Neuronal stem cell (in vitro differentiated cells): ENCODE results near the gene ASCL2.

ENCODE experiments used
- DNase-seq: peaks from one replicate; pipeline ENCODE4 v3.0.0-alpha.2; 2013; ENCODE audit warnings: low spot score
- H2AFZ ChIP-seq: one replicate; pipeline ENCODE4 v1.6.1; 2013; ENCODE audit warnings: mild to moderate bottlenecking, low read length, inconsistent platforms
- H2AK5ac ChIP-seq: 2 replicates; pipeline ENCODE4 v1.6.1; 2013; ENCODE audit warnings: low read depth, mild to moderate bottlenecking, inconsistent platforms, low read length, moderate library complexity, mixed read lengths
- H2BK120ac ChIP-seq: 2 replicates; pipeline ENCODE4 v1.6.1; 2013; ENCODE audit warnings: low read depth, mild to moderate bottlenecking, inconsistent platforms, low read length, moderate library complexity, mixed read lengths
- H2BK12ac ChIP-seq: one replicate; pipeline ENCODE4 v1.6.1; 2013; ENCODE audit warnings: low read length, inconsistent platforms
- H2BK15ac ChIP-seq: 2 replicates; pipeline ENCODE4 v1.6.1; 2013; ENCODE audit warnings: mild to moderate bottlenecking, low read length, inconsistent platforms, mixed read lengths
- H2BK5ac ChIP-seq: one replicate; pipeline ENCODE4 v1.6.1; 2013; ENCODE audit warnings: inconsistent platforms, mild to moderate bottlenecking, low read length, moderate library complexity
- H3K14ac ChIP-seq: one replicate; pipeline ENCODE4 v1.6.1; 2013; ENCODE audit warnings: low read length, inconsistent platforms
- H3K18ac ChIP-seq: 2 replicates; pipeline ENCODE4 v1.6.1; 2013; ENCODE audit warnings: low read length, inconsistent platforms
- H3K23ac ChIP-seq: 2 replicates; pipeline ENCODE4 v1.6.1; 2013; ENCODE audit warnings: low read depth, mild to moderate bottlenecking, mixed read lengths, low read length, inconsistent platforms; ENCODE audit not compliant: poor library complexity
- H3K27ac ChIP-seq: replicated peaks from 3 replicates; pipeline ENCODE4 v1.5.1; 2013; ENCODE audit warnings: low read length, inconsistent platforms
- H3K27me3 ChIP-seq, 3 experiments: 2 replicates each; pipeline ENCODE4 v1.6.1; 2013; ENCODE audit warnings: low read length in 3 of 3, mild to moderate bottlenecking in 2 of 3, inconsistent platforms in 1 of 3, low read depth in 1 of 3, mixed read lengths in 1 of 3, moderate library complexity in 1 of 3; ENCODE audit not compliant: control insufficient read depth in 3 of 3, insufficient read depth in 3 of 3
- H3K36me3 ChIP-seq, 2 donors: replicated peaks in 1 of 2; 2 replicates each; pipeline ENCODE4 v1.6.1; 2013; ENCODE audit warnings: low read length in 2 of 2; ENCODE audit not compliant: control insufficient read depth in 2 of 2, insufficient read depth in 2 of 2
- H3K4ac ChIP-seq: 2 replicates; pipeline ENCODE4 v1.6.1; 2013; ENCODE audit warnings: inconsistent platforms, mild to moderate bottlenecking, low read length, moderate library complexity
- H3K4me1 ChIP-seq, 2 donors: 1 replicate in 1 of 2; 2 replicates in 1 of 2; pipeline ENCODE4 v1.6.1; 2013; ENCODE audit warnings: low read length in 2 of 2, low read depth in 1 of 2; ENCODE audit not compliant: control insufficient read depth in 2 of 2, insufficient read depth in 1 of 2
- H3K4me2 ChIP-seq: one replicate; pipeline ENCODE4 v1.6.1; 2013; ENCODE audit warnings: mild to moderate bottlenecking, low read length, inconsistent platforms; ENCODE audit not compliant: insufficient read depth, poor library complexity, severe bottlenecking
- H3K4me3 ChIP-seq, 2 donors: 2 replicates each; pipeline ENCODE4 v1.5.1; 2013; ENCODE audit warnings: low read length in 2 of 2, mild to moderate bottlenecking in 2 of 2, inconsistent platforms in 1 of 2, moderate library complexity in 1 of 2
- H3K79me1 ChIP-seq: one replicate; pipeline ENCODE4 v1.6.1; 2013; ENCODE audit warnings: low read depth, mild to moderate bottlenecking, inconsistent platforms, low read length, moderate library complexity
- H3K9ac ChIP-seq: one replicate; pipeline ENCODE4 v1.6.1; 2013; ENCODE audit warnings: mild to moderate bottlenecking, low read depth, low read length, inconsistent platforms; ENCODE audit not compliant: poor library complexity
- H3K9me3 ChIP-seq, 2 donors: replicated peaks in 1 of 2; 2 replicates each; pipeline versions ENCODE3 to v1.6.1; 2013; ENCODE audit warnings: low read length in 2 of 2, mild to moderate bottlenecking in 2 of 2, inconsistent platforms in 1 of 2, low read depth in 1 of 2, mixed read lengths in 1 of 2, moderate library complexity in 1 of 2; ENCODE audit not compliant: control insufficient read depth in 2 of 2, insufficient read depth in 1 of 2
- H4K8ac ChIP-seq: one replicate; pipeline ENCODE4 v1.6.1; 2013; ENCODE audit warnings: low read depth, mild to moderate bottlenecking, inconsistent platforms, low read length, moderate library complexity
- H4K91ac ChIP-seq: one replicate; pipeline ENCODE4 v1.6.1; 2013; ENCODE audit warnings: low read length, low read depth, mild to moderate bottlenecking, inconsistent platforms; ENCODE audit not compliant: poor library complexity
- WGBS, 2 donors: extraction: QIAGEN DNeasy Blood & Tissue Kit; methylation state at CpG; one replicate each; pipeline ENCODE4 v1.1.7; 2013; ENCODE audit warnings: missing lambda C conversion rate in 2 of 2, mixed read lengths in 1 of 2; ENCODE audit not compliant: insufficient read length in 2 of 2, insufficient replicate concordance in 1 of 2; ENCODE audit errors: extremely low coverage in 2 of 2; 5-methylcytosine and 5-hydroxymethylcytosine counted together

The ASCL2 gene

DNA sequence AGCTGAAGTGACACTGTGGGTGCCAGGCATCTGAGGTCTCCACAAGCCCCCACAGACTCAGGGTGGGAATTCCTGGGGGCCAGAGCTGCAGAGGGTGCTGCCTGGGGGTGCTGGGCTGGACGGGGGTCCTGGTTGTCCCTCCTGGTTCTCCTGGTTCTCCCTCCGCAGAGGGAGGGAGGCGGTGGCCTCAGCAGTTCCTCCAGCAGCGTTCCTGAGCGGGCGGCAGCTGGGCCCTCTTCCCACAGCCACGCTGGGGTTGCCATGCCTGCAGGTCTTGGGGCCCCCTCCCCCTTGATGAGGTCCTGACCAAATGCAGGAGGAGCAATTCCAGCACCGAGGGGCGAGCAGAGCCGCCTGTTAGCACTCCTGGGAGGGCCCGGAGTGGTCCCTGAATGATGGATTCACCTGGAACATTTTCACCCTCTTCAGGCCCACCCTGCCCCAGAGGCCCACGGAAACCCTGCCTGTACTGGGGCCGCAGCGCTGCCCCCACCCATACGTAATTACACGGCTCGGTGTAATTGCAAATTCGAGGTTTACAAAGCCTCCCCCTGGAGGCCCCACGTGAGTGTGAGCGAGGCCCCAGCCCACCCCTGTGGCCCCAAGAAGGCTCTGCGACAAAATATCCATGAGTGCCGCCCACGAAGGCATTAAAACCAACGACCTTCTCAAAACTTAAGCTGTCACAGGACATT, 30.7 kb upstream of the ASCL2 start:
- no peak for DNase-seq
- Histone ChIP-seq H2AK5ac (peak overlapping the region; percentile 92), H2BK15ac (peak overlapping the region; percentile 96), H3K4me1 (peaks cover 0 to 7% of the 10 kb centered on the region in 2 donors), H4K8ac (no peak overlapping the region), H3K9ac (no peak overlapping the region), H2BK5ac (peak overlapping the region; percentile 76), H3K14ac (no peak overlapping the region), H2BK120ac (no peak overlapping the region), H2AFZ (no peak overlapping the region), H3K18ac (peak overlapping the region; percentile 3), H3K79me1 (peaks cover 3% of the 10 kb centered on the region), H2BK12ac (no peak overlapping the region), H3K36me3 (no peaks in the 10 kb centered on the region), H3K4me3 (no peak overlapping the region), H3K4ac (no peak overlapping the region), H3K27ac (no peak overlapping the region), H3K23ac (no peak overlapping the region), H3K27me3 (peaks cover 0 to 2% (median 0%) of the 10 kb centered on the region in 3 experiments), H4K91ac (no peak overlapping the region), H3K9me3 (no peaks in the 10 kb centered on the region), H3K4me2 (no peak overlapping the region)
- no CpG with 5 or more reads among the region's 24 CpGs for WGBS, 2 donors

DNA sequence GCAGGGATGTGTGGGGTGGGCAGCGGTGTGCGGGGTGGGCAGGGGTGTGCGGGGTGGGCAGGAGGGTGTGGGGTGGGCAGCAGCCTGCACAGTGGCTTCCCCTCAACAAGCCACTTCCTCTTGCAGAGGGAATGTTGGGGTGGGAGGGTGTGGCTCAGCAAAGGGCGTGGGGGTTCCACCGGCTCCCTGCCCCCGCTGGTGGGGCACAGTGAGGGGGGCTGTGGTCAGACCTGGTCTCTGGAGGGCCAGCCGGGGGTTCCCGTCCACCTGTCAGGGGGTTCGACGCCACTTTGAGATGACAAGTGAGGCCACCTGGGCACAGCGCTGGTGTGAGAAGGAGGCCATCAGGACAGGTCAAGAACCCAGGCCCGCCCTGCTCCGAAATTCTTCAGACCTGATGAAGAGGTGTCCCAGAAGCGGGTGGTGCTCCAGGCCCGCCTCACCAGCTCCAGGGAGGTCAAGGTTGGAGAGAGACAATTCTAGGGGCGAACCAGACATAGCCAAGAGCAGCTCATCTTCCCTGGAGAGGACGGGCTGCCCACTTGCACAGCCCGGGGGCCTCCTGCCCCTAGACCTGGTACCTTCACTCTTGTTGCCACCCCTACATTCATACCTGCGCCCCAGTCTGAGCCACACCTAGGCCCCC, 30.0 kb upstream of the ASCL2 start:
- Histone ChIP-seq H4K91ac (no peak overlapping the region), H3K9me3 (no peaks in the 10 kb centered on the region), H3K27me3 (peaks cover 0 to 5% (median 0%) of the 10 kb centered on the region in 3 experiments), H3K4ac (no peak overlapping the region), H3K14ac (no peak overlapping the region), H2BK5ac (peak overlapping the region; percentile 76), H3K4me2 (no peak overlapping the region), H3K18ac (peak overlapping the region; percentile 3), H4K8ac (no peak overlapping the region), H2BK12ac (peak overlapping the region; percentile 22), H3K79me1 (peaks cover 3% of the 10 kb centered on the region), H3K9ac (no peak overlapping the region), H2AK5ac (no peak overlapping the region), H2BK120ac (no peak overlapping the region), H3K4me1 (peaks cover 0 to 5% of the 10 kb centered on the region in 2 donors), H3K36me3 (no peaks in the 10 kb centered on the region), H3K27ac (no peak overlapping the region), H3K23ac (no peak overlapping the region), H2AFZ (no peak overlapping the region), H3K4me3 (no peak overlapping the region), H2BK15ac (no peak overlapping the region)
- no CpG with 5 or more reads among the region's 19 CpGs for WGBS, 2 donors
- no peak for DNase-seq

DNA sequence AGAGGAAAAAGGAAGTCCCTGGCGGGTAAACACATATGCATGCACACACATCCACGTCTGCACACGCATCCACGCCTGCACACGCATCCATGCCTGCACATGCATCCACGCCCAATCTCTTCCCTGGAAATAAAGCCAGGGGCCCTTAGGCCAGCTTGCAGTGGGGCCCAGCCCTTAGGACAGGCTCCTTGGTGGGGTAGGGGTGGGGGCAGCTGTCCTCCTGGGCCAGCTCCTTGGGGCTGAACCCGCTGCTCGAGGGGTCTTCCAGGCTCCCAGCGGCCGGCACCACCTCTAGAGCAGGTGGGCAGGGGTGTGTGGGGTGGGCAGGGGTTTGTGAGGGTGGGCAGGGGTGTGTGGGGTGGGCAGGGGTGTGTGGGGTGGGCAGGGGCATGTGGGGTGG, 29.4 kb upstream of the ASCL2 start:
- Histone ChIP-seq H3K4me2 (no peak overlapping the region), H2AK5ac (peak overlapping the region; percentile 99), H3K14ac (peak overlapping the region; percentile 38), H3K9me3 (no peaks in the 10 kb centered on the region), H2BK12ac (no peak overlapping the region), H2AFZ (no peak overlapping the region), H3K4ac (no peak overlapping the region), H2BK15ac (peak overlapping the region; percentile 92), H3K23ac (no peak overlapping the region), H3K27me3 (peaks cover 0 to 8% (median 0%) of the 10 kb centered on the region in 3 experiments), H3K4me1 (peaks cover 0 to 5% of the 10 kb centered on the region in 2 donors), H4K91ac (no peak overlapping the region), H3K9ac (no peak overlapping the region), H2BK5ac (no peak overlapping the region), H4K8ac (no peak overlapping the region), H3K27ac (no peak overlapping the region), H3K18ac (peak overlapping the region; percentile 71), H3K79me1 (peaks cover 3% of the 10 kb centered on the region), H2BK120ac (peak overlapping the region; percentile 84), H3K36me3 (no peaks in the 10 kb centered on the region), H3K4me3 (no peak overlapping the region)
- DNase-seq, result no peak
- no CpG with 5 or more reads among the region's 10 CpGs for WGBS, 2 donors
